ENCODE measurements around the gene BEST2. TPM values are rescaled to one million over a fixed set of nuclear protein-coding genes. Genes with fewer than 3 reads are reported as not detected.

The BEST2 gene
- total RNA-seq, 1 donor, result not detected

GRCh38 chr19:12806242-12807081 is 54.9 kb downstream of the BEST2 start, which contains the start of gene RNASEH2A:
Gene RNASEH2A (plus strand): TSS chr19:12806584. CDS start chr19:12806674, 90 bp downstream.
- H3K27me3 ChIP-seq (ENCODE audit: insufficient read depth, low read length), result peaks cover 6% of the 10 kb centered on the region
- peaks cover 21% of the 10 kb centered on the region for H3K4me1 ChIP-seq (ENCODE audit: insufficient read depth, low read length)
- no peaks in the 10 kb centered on the region for H3K9me3 ChIP-seq (ENCODE audit: low read depth, low read length)
- H3K4me3 ChIP-seq (ENCODE audit: low read length), result peak within 1 kb of the TSS; percentile 47

Other genes with a start within 250 kb of the BEST2 start
- 17.6 TPM for gene ZNF564, start 200.3 kb upstream of the BEST2 start, total RNA-seq
- 5.6 TPM for gene ZNF490, start 141.0 kb upstream of the BEST2 start, total RNA-seq
- 52.8 TPM for gene ZNF791, start 140.9 kb upstream of the BEST2 start, total RNA-seq
- gene MAN2B1, start 85.0 kb upstream of the BEST2 start, total RNA-seq, result 143 TPM
- gene WDR83, start 85.0 kb upstream of the BEST2 start, total RNA-seq, result 3.4 TPM
- gene DHPS, start 69.9 kb upstream of the BEST2 start, total RNA-seq, result 63.2 TPM
- gene GNG14, start 63.8 kb upstream of the BEST2 start, total RNA-seq, result not detected
- 2.0 TPM for gene FBXW9, start 55.2 kb upstream of the BEST2 start, total RNA-seq
- 20.3 TPM for gene TNPO2, start 27.9 kb upstream of the BEST2 start, total RNA-seq
- 194 TPM for gene TRIR, start 17.1 kb upstream of the BEST2 start, total RNA-seq
- gene GET3, start 14.3 kb upstream of the BEST2 start, total RNA-seq, result 28.7 TPM
- gene HOOK2, start 23.8 kb downstream of the BEST2 start, total RNA-seq, result 8.3 TPM
- gene JUNB, start 39.7 kb downstream of the BEST2 start, total RNA-seq, result 5,180 TPM
- gene PRDX2, start 50.0 kb downstream of the BEST2 start, total RNA-seq, result 55.5 TPM
- gene THSD8, start 50.3 kb downstream of the BEST2 start, total RNA-seq, result not detected
- 1.4 TPM for gene RNASEH2A, start 54.8 kb downstream of the BEST2 start, total RNA-seq
- 0.21 TPM for gene RTBDN, start 82.8 kb downstream of the BEST2 start, total RNA-seq
- 0.52 TPM for gene MAST1, start 86.7 kb downstream of the BEST2 start, total RNA-seq
- 17.2 TPM for gene DNASE2, start 129.7 kb downstream of the BEST2 start, total RNA-seq
- gene KLF1, start 135.4 kb downstream of the BEST2 start, total RNA-seq, result not detected
- gene GCDH, start 139.4 kb downstream of the BEST2 start, total RNA-seq, result 12.9 TPM
- 0.84 TPM for gene SYCE2, start 167.5 kb downstream of the BEST2 start, total RNA-seq
- 12.2 TPM for gene FARSA, start 181.9 kb downstream of the BEST2 start, total RNA-seq
- gene CALR, start 186.8 kb downstream of the BEST2 start, total RNA-seq, result 434 TPM
- 48.8 TPM for gene RAD23A, start 194.1 kb downstream of the BEST2 start, total RNA-seq
- 5.2 TPM for gene GADD45GIP1, start 205.4 kb downstream of the BEST2 start, total RNA-seq
- gene DAND5, start 217.8 kb downstream of the BEST2 start, total RNA-seq, result not detected
- gene NFIX, start 243.7 kb downstream of the BEST2 start, total RNA-seq, result 1.9 TPM

All from mononuclear cell (primary cell).